Fibroblast of lung (primary cell): Measurements from ENCODE around the gene TNRC18. TPM values are rescaled to one million over a fixed set of nuclear protein-coding genes. Genes with fewer than 3 reads are reported as not detected.

Experiments
- DNase-seq, 2 donors: peaks; one replicate each; pipeline versions ENCODE4 v3.0.0 to v3.0.0-alpha.2; 2010; ENCODE audit warnings: low read depth in 2 of 2
- H2AFZ ChIP-seq: 2 replicates; pipeline ENCODE4 v1.5.1; 2012; ENCODE audit warnings: low read length, control low read depth, inconsistent platforms
- H3K27ac ChIP-seq: 2 replicates; pipeline ENCODE4 v1.5.1; 2011; ENCODE audit warnings: low read length, control low read depth; ENCODE audit not compliant: insufficient read depth
- H3K27me3 ChIP-seq: 2 replicates; pipeline ENCODE4 v1.5.1; 2011; ENCODE audit warnings: mild to moderate bottlenecking, low read length; ENCODE audit not compliant: control insufficient read depth, insufficient read depth
- H3K36me3 ChIP-seq: 2 replicates; pipeline ENCODE4 v1.5.1; 2011; ENCODE audit warnings: low read length; ENCODE audit not compliant: control insufficient read depth, insufficient read depth
- H3K4me1 ChIP-seq: 2 replicates; pipeline ENCODE4 v1.5.1; 2011; ENCODE audit warnings: low read length; ENCODE audit not compliant: control insufficient read depth, insufficient read depth; ENCODE audit errors: extremely low read depth
- H3K4me2 ChIP-seq: 2 replicates; pipeline ENCODE4 v1.5.1; 2011; ENCODE audit warnings: low read length, control low read depth; ENCODE audit not compliant: insufficient read depth; ENCODE audit errors: extremely low read depth
- H3K4me3 ChIP-seq, 4 experiments: fragments of 200-600 bp in 1 of 4; sonication (generic) in 1 of 4; replicated peaks in 1 of 4; 2 replicates each; pipeline ENCODE4 v1.5.1; 2011 to 2016; ENCODE audit warnings: low read length in 4 of 4, low read depth in 3 of 4, mild to moderate bottlenecking in 3 of 4, control low read depth in 2 of 4, inconsistent platforms in 1 of 4, mixed read lengths in 1 of 4; ENCODE audit not compliant: insufficient read depth in 1 of 4; ENCODE audit errors: control extremely low read depth in 1 of 4
- H3K79me2 ChIP-seq: 2 replicates; pipeline ENCODE4 v1.5.1; 2012; ENCODE audit warnings: mild to moderate bottlenecking, low read length, inconsistent platforms; ENCODE audit not compliant: control insufficient read depth, insufficient read depth
- H3K9ac ChIP-seq: 2 replicates; pipeline ENCODE4 v1.5.1; 2011; ENCODE audit warnings: mild to moderate bottlenecking, low read length, control low read depth; ENCODE audit not compliant: insufficient read depth
- H3K9me3 ChIP-seq: 2 replicates; pipeline ENCODE4 v1.5.1; 2012; ENCODE audit warnings: low read depth, low read length; ENCODE audit not compliant: control insufficient read depth, insufficient read depth
- H4K20me1 ChIP-seq: 2 replicates; pipeline ENCODE4 v1.5.1; 2011; ENCODE audit warnings: low read length; ENCODE audit not compliant: control insufficient read depth, insufficient read depth; ENCODE audit errors: extremely low read depth
- CTCF ChIP-seq, 2 donors: IDR thresholded peaks in 1 of 2; conservative IDR thresholded peaks in 1 of 2; 1 replicate in 1 of 2; 2 replicates in 1 of 2; pipeline ENCODE4 v1.5.1; 2011 to 2012; ENCODE audit warnings: low read length in 2 of 2, control low read depth in 1 of 2, inconsistent platforms in 1 of 2, low read depth in 1 of 2, mild to moderate bottlenecking in 1 of 2
- EZH2 ChIP-seq: IDR thresholded peaks from 2 replicates; pipeline ENCODE4 v1.5.1; 2012; ENCODE audit warnings: low read length, control low read depth, mild to moderate bottlenecking; ENCODE audit errors: missing control alignments
- polyA plus RNA-seq, 2 donors: library from polyadenylated mRNA; depleted of rRNA in 1 of 2; stranded (reverse) in 1 of 2; unstranded in 1 of 2; fragments of >200 nt; gene quantifications; 2 replicates each; pipeline ENCODE4 v1.2.1, GENCODE V29; 2011 to 2012; ENCODE audit warnings: missing spikeins in 1 of 2
- total RNA-seq: library from RNA; depleted of rRNA; stranded (reverse); fragments of >200 nt; gene quantifications from 2 replicates; pipeline ENCODE4 v1.2.1, GENCODE V29; 2014

TNRC18 gene
- total and polyA plus RNA-seq, 2 donors (not counting 1 experiment from before 2014, with no cell fraction given): 19.7 to 38.5 TPM

- Histone ChIP-seq H3K4me2 (no peak overlapping the region), H3K9me3 (no peaks in the 10 kb centered on the region), H3K27me3 (no peaks in the 10 kb centered on the region), H3K4me1 (peaks cover 7% of the 10 kb centered on the region), H3K27ac (no peak overlapping the region), H2AFZ (no peak overlapping the region), H4K20me1 (no peaks in the 10 kb centered on the region), H3K4me3 (no peak overlapping the region), H3K9ac (no peak overlapping the region), H3K36me3 (no peaks in the 10 kb centered on the region), H3K79me2 (no peaks in the 10 kb centered on the region)
- TF ChIP-seq EZH2: no peak
- TF ChIP-seq CTCF (conservative IDR thresholded peaks at IDR 0.05 in 1 of 2, IDR thresholded peaks at IDR 0.05 in 1 of 2; ENCODE audit: low read depth in 1 of 2, low read length in 2 of 2): no peak
- no peak for DNase-seq
These were observed 24.9 kb upstream of the TNRC18 start for GRCh38 chr7:5448378-5449037.

- Histone ChIP-seq H3K4me1 (no peaks in the 10 kb centered on the region), H3K9ac (no peak overlapping the region), H3K27ac (no peak overlapping the region), H2AFZ (no peak overlapping the region), H3K4me2 (no peak overlapping the region), H4K20me1 (no peaks in the 10 kb centered on the region), H3K79me2 (no peaks in the 10 kb centered on the region), H3K36me3 (no peaks in the 10 kb centered on the region), H3K9me3 (no peaks in the 10 kb centered on the region), H3K4me3 (no peak overlapping the region), H3K27me3 (no peaks in the 10 kb centered on the region)
- no peak for TF ChIP-seq EZH2
- no peak for TF ChIP-seq CTCF (conservative IDR thresholded peaks at IDR 0.05 in 1 of 2, IDR thresholded peaks at IDR 0.05 in 1 of 2; ENCODE audit: low read depth in 1 of 2, low read length in 2 of 2)
- DNase-seq: no peak
These were observed 22.5 kb upstream of the TNRC18 start for GRCh38 chr7:5445981-5446594.

- no peak for TF ChIP-seq EZH2
- TF ChIP-seq CTCF (conservative IDR thresholded peaks at IDR 0.05 in 1 of 2, IDR thresholded peaks at IDR 0.05 in 1 of 2; ENCODE audit: low read depth in 1 of 2, low read length in 2 of 2): no peak
- no peaks in the 10 kb centered on the region for H3K36me3 ChIP-seq
- no peaks in the 10 kb centered on the region for H3K27me3 ChIP-seq
- no peaks in the 10 kb centered on the region for H3K4me1 ChIP-seq
- H3K79me2 ChIP-seq: no peaks in the 10 kb centered on the region
- H3K9ac ChIP-seq: no peak overlapping the region
- no peaks in the 10 kb centered on the region for H3K9me3 ChIP-seq
- H3K4me2 ChIP-seq: no peak overlapping the region
- H2AFZ ChIP-seq: no peak overlapping the region
- no peak overlapping the region for H3K4me3 ChIP-seq
- H3K27ac ChIP-seq: no peak overlapping the region
- no peaks in the 10 kb centered on the region for H4K20me1 ChIP-seq
- DNase-seq: no peak
These were observed 20.0 kb upstream of the TNRC18 start for GRCh38 chr7:5443678-5444077.
